PFSK-1 (cell line): ENCODE data around the gene STAT2.

Source experiments
- FOXP2 ChIP-seq: optimal IDR thresholded peaks from 2 replicates; pipeline ENCODE3; 2011; ENCODE audit warnings: borderline replicate concordance, control low read depth, inconsistent platforms; ENCODE audit not compliant: insufficient read depth; ENCODE audit errors: extremely low read length, extremely low read depth
- POLR2AphosphoS5 ChIP-seq: IDR thresholded peaks from 2 replicates; pipeline ENCODE4 v1.6.1; 2012; ENCODE audit warnings: low read depth, mild to moderate bottlenecking, control low read depth, low read length, moderate library complexity
- REST ChIP-seq, 2 experiments: IDR thresholded peaks; 2 replicates each; pipeline versions ENCODE4 v1.6.1 to v1.8.0; 2011 to 2012; ENCODE audit warnings: low read depth in 2 of 2, low read length in 2 of 2, control low read depth in 1 of 2, inconsistent platforms in 1 of 2, mild to moderate bottlenecking in 1 of 2, moderate library complexity in 1 of 2; ENCODE audit not compliant: insufficient read depth in 1 of 2
- SIN3A ChIP-seq: IDR thresholded peaks from 2 replicates; pipeline ENCODE4 v1.6.1; 2012; ENCODE audit warnings: mild to moderate bottlenecking, low read length, moderate library complexity, borderline replicate concordance; ENCODE audit not compliant: insufficient read depth
- TAF1 ChIP-seq: IDR thresholded peaks from 2 replicates; pipeline ENCODE4 v1.6.1; 2012; ENCODE audit warnings: low read length, control low read depth, borderline replicate concordance; ENCODE audit not compliant: insufficient read depth

Gene STAT2

GRCh38 chr12:56315249-56315621, 44.7 kb downstream of the STAT2 start:
- TF ChIP-seq SIN3A, result no peak
- no peak for TF ChIP-seq FOXP2
- no peak for TF ChIP-seq TAF1
- TF ChIP-seq POLR2AphosphoS5, result no peak
- TF ChIP-seq REST (IDR thresholded peaks at IDR 0.05; ENCODE audit: insufficient read depth in 1 of 2, low read depth in 2 of 2, low read length in 2 of 2), result no peak

GRCh38 chr12:56311003-56311402, 48.9 kb downstream of the STAT2 start:
- TF ChIP-seq FOXP2 (no peak), REST (IDR thresholded peaks at IDR 0.05; ENCODE audit: insufficient read depth in 1 of 2, low read depth in 2 of 2, low read length in 2 of 2) (no peak), SIN3A (no peak), TAF1 (no peak), POLR2AphosphoS5 (peak; percentile 49; the same call in 1 of the 2 replicates)

- no peak for TF ChIP-seq POLR2AphosphoS5
- no peak for TF ChIP-seq TAF1
- TF ChIP-seq REST (IDR thresholded peaks at IDR 0.05; ENCODE audit: insufficient read depth in 1 of 2, low read depth in 2 of 2, low read length in 2 of 2), result no peak
- no peak for TF ChIP-seq SIN3A
- no peak for TF ChIP-seq FOXP2
Observed at GRCh38 chr12:56308714-56309113, 51.2 kb downstream of the STAT2 start.

- TF ChIP-seq POLR2AphosphoS5 (no peak), TAF1 (no peak), FOXP2 (no peak), SIN3A (no peak), REST (IDR thresholded peaks at IDR 0.05; ENCODE audit: insufficient read depth in 1 of 2, low read depth in 2 of 2, low read length in 2 of 2) (no peak)
Observed at GRCh38 chr12:56307221-56307965, 52.5 kb downstream of the STAT2 start.
